ENCODE measurements around the gene TRIM33. TPM values are rescaled to one million over a fixed set of nuclear protein-coding genes. Genes with fewer than 3 reads are reported as not detected.

TRIM33 gene
- total and polyA plus RNA-seq, 2 of the 8 experiments (the other 6 are each of a cell fraction or from before 2014, with no cell fraction given): 17.1 to 52.3 TPM

DNA sequence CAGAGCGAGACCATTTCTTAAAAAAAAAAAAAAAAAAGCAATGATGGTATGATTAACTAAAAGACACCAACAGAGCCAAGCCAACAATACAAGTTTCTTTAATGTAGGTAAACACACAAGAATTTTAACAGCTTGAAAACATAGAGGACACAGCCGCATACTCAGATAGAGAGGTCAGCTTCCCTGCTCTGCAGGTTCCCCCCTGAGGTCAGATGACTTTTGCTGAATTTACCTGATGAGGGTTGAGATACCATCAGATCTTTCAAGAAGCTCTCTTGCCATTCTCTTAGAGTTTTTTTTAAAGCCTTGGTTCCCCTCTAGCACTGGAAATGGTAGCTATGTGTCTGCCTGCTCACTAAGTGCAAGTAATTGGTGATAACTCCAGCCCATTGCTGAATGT lies 39.3 kb upstream of the TRIM33 start:
- Histone ChIP-seq H4K5ac (ENCODE audit: insufficient read length, low read depth, low read length) (no peak overlapping the region), H3K4me3 (ENCODE audit: extremely low read depth in 1 of 4, insufficient read depth in 2 of 4, low read depth in 3 of 4, low read length in 4 of 4) (no peak overlapping the region), H4K91ac (replicated peaks; ENCODE audit: insufficient read length, low read length) (no peak overlapping the region), H3K56ac (replicated peaks; ENCODE audit: insufficient read length, low read depth, low read length) (no peak overlapping the region), H3K18ac (ENCODE audit: extremely low read depth, low read length) (no peak overlapping the region), H4K20me1 (replicated peaks in 1 of 2; ENCODE audit: control insufficient read depth in 1 of 2, insufficient read depth in 2 of 2, low read length in 2 of 2) (no peaks in the 10 kb centered on the region), H3K4me2 (ENCODE audit: insufficient read depth in 1 of 2, low read depth in 2 of 2, low read length in 2 of 2) (no peak overlapping the region), H2BK20ac (ENCODE audit: low read length) (no peak overlapping the region), H3K23ac (ENCODE audit: insufficient read length) (no peak overlapping the region), H3K79me2 (ENCODE audit: control insufficient read depth in 1 of 2, insufficient read depth in 2 of 2, low read length in 2 of 2) (no peaks in the 10 kb centered on the region), H2BK5ac (ENCODE audit: low read depth, low read length) (no peak overlapping the region), H3K4me1 (replicated peaks in 1 of 4; ENCODE audit: control insufficient read depth in 3 of 4, insufficient read depth in 4 of 4, low read length in 3 of 4) (no peaks in the 10 kb centered on the region), H3K4ac (replicated peaks; ENCODE audit: insufficient read length, low read depth, low read length) (no peak overlapping the region), H3K27ac (ENCODE audit: low read depth, low read length) (no peak overlapping the region), H2BK120ac (replicated peaks; ENCODE audit: low read depth, low read length) (no peak overlapping the region), H3K23me2 (ENCODE audit: low read depth, low read length) (no peaks in the 10 kb centered on the region), H2AK5ac (ENCODE audit: low read depth, low read length) (no peak overlapping the region), H3K27me3 (replicated peaks in 1 of 4; ENCODE audit: control insufficient read depth in 3 of 4, extremely low read depth in 1 of 4, insufficient read depth in 3 of 4, low read length in 3 of 4) (no peaks in the 10 kb centered on the region), H3K9me3 (ENCODE audit: insufficient read depth in 2 of 2, low read depth in 1 of 2, low read length in 1 of 2) (no peaks in the 10 kb centered on the region), H3K36me3 (ENCODE audit: control insufficient read depth in 2 of 4, insufficient read depth in 4 of 4, low read length in 3 of 4) (no peaks in the 10 kb centered on the region), H4K8ac (ENCODE audit: extremely low read depth, insufficient read depth, low read length) (no peak overlapping the region), H2AFZ (ENCODE audit: low read length) (peak overlapping the region; percentile 72), H2BK12ac (ENCODE audit: low read depth, low read length) (no peak overlapping the region), H3K14ac (ENCODE audit: insufficient read length) (no peak overlapping the region), H2BK15ac (ENCODE audit: low read length) (no peak overlapping the region), H3K9ac (replicated peaks in 1 of 4; ENCODE audit: extremely low read depth in 1 of 4, low read depth in 3 of 4, low read length in 3 of 4) (no peak overlapping the region), H3K79me1 (ENCODE audit: low read depth, low read length) (no peaks in the 10 kb centered on the region)
- FAIRE-seq (no peak), DNase-seq (ENCODE audit: low read depth in 1 of 2, low spot score in 2 of 2) (no peak)
- 100% methylated on average over 1 of the region's 2 CpGs; no CpG with 5 or more reads in 1 of the 2 experiments for WGBS, 2 experiments (ENCODE audit: extremely low coverage in 1 of 2, insufficient coverage in 1 of 2, insufficient read length in 1 of 2, insufficient replicate concordance in 2 of 2, low coverage in 1 of 2, low lambda C conversion rate in 2 of 2, missing lambda C conversion rate in 1 of 2)
- ChIA-PET POLR2A (ENCODE audit: partially characterized antibody) (interaction anchor here (0.9 kb wide), 2 partner anchors 10 to 16 kb away, joined by 3 read pairs; no protein-coding TSS in a partner anchor), CTCF (ENCODE audit: partially characterized antibody) (interaction anchor here (1.7 kb wide), 1 partner anchor 203 kb away, joined by 5 read pairs; no protein-coding TSS in a partner anchor)
- TF ChIP-seq HDAC6 (IDR thresholded peaks at IDR 0.05; ENCODE audit: low read depth, low read length) (no peak), BCL11A (IDR thresholded peaks at IDR 0.05; ENCODE audit: low read depth in 2 of 2, low read length in 2 of 2) (no peak), NRF1 (IDR thresholded peaks at IDR 0.05; ENCODE audit: low read depth, low read length) (no peak), SUZ12 (IDR thresholded peaks at IDR 0.05; ENCODE audit: low read length) (no peak), SIRT6 (IDR thresholded peaks at IDR 0.05; ENCODE audit: low read length) (no peak), SAP30 (IDR thresholded peaks at IDR 0.05; ENCODE audit: insufficient read depth, insufficient replicate concordance, low read length) (no peak), CBX5 (IDR thresholded peaks at IDR 0.05; ENCODE audit: low read depth, low read length) (no peak), RNF2 (IDR thresholded peaks at IDR 0.05; ENCODE audit: borderline replicate concordance, low read depth, low read length, missing control alignments, poor library complexity, severe bottlenecking) (no peak), SIN3A (conservative IDR thresholded peaks at IDR 0.05 in 1 of 2, IDR thresholded peaks at IDR 0.05 in 1 of 2; ENCODE audit: low read depth in 1 of 2, low read length in 2 of 2) (no peak)
- TF ChIP-seq, protein P1, sequence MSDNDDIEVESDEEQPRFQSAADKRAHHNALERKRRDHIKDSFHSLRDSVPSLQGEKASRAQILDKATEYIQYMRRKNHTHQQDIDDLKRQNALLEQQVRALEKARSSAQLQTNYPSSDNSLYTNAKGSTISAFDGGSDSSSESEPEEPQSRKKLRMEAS (IDR thresholded peaks at IDR 0.05): no peak
